ENCODE measurements around the gene HYI. TPM values are rescaled to one million over a fixed set of nuclear protein-coding genes. Genes with fewer than 3 reads are reported as not detected.
"Not testable (repeated sequence)": the region's sequence is repeated elsewhere in the genome, so short reads cannot be mapped to it uniquely, and the experiment has no call there.

Gene HYI, protein sequence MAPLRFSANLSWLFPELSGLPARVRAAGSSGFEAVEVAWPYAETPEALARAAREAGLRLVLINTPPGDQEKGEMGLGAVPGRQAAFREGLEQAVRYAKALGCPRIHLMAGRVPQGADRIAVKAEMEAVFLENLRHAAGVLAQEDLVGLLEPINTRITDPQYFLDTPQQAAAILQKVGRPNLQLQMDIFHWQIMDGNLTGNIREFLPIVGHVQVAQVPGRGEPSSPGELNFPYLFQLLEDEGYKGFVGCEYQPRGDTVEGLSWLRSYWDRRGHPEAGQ
- 21.0 TPM for total RNA-seq

DNA sequence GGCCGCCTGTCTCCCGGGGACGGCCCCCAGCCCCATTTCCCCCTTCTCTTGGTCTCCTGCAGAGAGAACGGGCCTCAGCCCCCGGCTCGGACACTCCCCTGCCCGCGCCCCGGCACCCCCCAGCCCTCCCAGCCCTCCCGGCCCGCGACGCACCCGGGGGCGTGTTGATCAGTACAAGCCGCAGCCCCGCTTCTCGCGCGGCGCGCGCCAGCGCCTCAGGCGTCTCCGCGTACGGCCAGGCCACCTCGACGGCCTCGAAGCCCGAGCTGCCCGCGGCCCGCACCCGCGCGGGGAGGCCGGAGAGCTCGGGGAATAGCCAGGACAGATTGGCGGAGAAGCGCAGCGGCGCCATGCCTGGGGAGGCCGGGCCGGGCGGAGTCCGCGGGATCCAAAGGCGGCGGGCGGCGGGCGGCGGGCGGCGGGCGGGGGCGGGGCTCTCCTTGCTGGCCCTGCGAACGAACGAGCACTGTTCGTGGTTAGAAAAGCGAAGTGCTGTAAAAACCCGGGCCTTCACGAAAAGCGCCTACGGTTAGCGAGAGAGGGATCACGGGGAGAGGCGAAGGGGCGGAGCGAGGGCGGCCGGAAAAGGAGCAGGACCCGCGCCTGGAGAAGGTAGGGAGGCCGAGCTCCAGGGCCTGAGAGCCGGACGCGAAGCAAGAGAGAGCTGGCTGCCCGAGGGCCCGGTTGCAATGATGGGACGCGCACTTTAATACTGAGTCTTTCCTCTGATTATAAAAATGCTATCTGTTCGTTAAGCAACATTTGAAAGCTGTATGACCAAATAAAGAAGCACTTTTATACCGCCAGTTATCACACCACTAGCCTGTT lies at the start of gene HYI:
HYI (minus strand) TSS at position 490 of the 828 bp plus-strand sequence; CDS start at position 352, 138 bp downstream.
- DNase-seq (ENCODE audit: low read depth in 2 of 3, low spot score in 2 of 3): peak; percentile 37 to 87 (median 83)

DNA sequence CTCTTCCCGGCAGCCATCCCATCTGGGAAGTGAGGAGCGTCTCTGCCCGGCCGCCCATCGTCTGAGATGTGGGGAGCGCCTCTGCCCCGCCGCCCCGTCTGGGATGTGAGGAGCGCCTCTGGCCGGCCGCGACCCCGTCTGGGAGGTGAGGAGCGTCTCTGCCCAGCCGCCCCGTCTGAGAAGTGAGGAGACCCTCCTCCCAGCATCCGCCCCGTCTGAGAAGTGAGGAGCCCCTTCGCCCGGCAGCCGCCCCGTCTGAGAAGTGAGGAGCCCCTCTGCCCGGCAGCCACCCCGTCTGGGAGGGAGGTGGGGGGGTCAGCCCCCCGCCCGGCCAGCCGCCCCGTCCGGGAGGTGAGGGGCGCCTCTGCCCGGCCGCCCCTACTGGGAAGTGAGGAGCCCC lies 48.1 kb upstream of the HYI start:
- not testable (repeated sequence) for DNase-seq (ENCODE audit: low read depth in 2 of 3, low spot score in 2 of 3)

DNA sequence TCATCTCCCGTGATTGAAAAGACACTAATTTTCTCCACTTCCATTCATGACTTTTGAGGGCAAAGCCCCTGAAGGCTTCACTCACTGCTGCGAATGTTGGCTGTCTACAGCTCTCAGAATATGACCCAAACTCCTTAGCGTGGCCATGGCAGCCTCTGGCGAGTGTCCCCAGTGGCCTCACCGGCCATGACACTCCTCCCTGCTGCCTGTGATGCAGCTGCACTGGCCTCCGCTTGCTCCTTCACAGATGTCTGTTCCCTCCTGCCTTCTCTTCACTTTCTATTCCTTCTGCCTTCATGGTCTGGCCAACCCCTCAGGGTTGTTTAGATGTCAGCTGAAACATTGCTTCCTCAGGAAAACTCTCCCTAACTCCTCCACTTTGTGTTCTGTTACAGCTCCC lies 46.2 kb upstream of the HYI start:
- no peak for DNase-seq (ENCODE audit: low read depth in 2 of 3, low spot score in 2 of 3)

DNA sequence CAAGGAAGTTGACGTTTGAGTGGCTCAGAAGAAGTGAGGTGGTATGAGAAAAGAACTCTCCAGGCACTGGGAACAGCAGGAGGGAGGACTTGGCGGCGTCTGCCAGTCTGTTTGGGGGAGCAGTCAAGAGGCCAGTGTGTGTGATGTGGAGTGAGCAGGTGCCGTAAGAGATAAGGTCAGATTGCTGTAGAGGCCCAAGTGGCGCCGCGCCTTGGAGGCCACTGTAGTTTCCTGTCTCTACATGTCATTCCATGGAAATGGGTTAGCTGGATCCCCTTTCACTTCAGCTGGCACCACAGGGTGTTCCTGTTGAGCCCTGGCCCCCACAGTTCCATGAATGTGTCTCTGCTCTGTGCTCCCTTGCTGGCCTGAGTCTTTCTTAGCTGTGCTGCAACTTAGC lies 41.5 kb upstream of the HYI start:
- DNase-seq (ENCODE audit: low read depth in 2 of 3, low spot score in 2 of 3): no peak

DNA sequence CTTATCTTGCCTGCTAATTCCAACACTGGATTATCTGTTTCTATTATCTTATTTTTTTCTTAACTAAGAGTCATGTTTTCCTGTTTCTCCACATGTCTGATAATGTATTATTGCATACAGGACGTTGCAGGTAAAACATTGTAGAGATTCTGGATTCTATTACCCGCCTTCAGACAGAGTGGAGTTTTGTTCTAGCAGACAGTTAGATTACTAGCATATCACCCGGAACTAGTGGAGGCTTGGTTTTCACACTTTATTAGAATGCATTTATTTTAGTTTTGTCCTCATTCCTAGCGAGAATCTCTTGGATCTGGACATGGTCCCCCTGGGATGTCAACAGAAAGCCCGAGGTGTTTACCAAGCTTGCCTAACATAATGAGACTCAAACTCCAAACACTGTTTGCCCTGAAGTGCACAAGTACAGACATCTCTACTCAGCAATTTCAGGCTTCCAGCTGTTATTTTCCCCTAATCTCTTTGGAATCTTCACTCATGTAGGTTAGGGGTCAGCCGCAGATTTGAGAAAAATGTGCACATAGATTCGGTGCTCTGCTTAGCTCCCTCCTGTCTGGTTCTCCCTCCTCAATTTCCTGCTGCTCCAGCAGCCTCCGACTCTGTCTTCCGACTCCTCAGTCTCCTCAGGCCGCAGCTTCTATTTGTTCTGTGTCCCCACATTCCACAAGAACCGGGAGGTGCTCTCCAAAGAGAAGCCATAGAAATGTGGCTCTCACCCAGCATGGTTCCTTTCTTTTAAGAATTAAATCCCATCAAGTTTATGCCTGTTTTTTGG lies 40.1 kb upstream of the HYI start:
- DNase-seq (ENCODE audit: low read depth in 2 of 3, low spot score in 2 of 3): no peak

DNA sequence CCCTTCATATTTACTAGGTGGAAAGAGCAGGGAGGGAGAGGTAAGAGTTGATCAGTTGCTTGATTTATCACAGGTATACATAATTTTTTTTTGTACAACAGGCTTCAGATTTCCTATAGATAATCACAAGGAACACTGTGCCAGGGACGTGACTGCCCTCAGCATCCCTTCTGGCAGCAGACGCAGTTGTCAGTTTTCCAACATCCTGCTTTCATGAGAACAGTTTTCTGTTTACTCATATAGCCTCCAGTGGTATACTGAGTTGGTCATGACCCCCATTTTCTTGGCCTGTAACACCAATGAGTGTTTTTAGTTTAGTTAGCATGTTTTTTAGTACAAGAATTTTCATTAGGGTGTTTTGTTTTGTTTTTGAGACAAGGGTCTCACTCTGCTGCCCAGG lies 39.1 kb upstream of the HYI start:
- DNase-seq (ENCODE audit: low read depth in 2 of 3, low spot score in 2 of 3): no peak

DNA sequence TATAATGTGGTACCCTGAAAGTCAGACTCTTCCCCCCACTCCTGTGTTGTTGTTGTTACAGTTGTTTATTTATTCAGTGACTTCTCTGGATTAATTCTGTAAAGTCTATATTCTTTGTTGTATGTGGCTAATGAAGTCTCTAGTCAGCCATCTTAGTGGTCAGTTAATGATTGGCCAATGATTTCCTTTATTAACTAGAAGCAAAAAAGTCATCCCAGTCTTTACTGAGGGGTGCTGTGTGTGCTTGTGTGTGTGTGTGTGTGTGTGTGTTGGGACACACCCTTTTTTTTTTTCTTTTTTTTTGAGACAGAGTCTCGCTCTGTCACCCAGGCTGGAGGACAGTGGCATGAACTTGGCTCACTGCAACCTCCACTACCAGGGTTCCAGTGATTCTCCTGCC lies 37.3 kb upstream of the HYI start:
- DNase-seq (ENCODE audit: low read depth in 2 of 3, low spot score in 2 of 3): no peak

DNA sequence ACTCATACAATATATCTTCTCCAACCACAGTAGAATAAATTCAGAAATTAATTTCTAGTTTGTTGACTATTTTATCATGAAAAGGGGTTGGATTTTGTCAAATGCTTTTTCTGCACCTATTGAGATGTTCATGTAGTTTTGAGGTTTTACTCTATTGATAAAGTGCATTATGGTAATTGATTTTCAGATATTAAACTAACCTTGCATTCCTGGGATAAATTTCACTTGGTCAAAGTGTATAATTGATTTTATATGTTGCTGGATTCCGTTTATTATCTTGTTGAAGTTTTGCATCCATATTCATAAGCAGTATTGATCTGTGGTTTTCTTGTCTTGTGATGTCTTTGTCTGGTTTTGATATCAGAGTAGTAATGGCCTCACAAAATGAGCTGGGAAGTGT lies 34.4 kb upstream of the HYI start:
- no peak for DNase-seq (ENCODE audit: low read depth in 2 of 3, low spot score in 2 of 3)

DNA sequence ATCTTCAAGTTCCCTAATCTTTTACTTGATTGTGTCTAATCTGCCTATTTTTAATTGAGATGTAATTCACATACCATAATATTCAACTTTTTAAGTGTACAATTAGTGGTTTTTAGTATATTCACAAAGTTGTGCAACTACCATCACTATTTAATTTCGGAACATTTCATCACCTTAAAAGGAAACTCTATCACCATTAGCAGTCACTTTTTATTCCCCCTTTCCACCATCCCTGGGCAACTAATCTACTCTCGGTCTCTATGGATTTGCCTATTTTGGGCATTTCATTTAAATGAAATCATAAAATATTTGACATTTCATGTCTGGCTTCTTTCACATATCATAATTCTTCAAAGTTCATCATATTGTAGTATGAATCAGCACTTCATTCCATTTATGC lies 30.6 kb upstream of the HYI start:
- DNase-seq (ENCODE audit: low read depth in 2 of 3, low spot score in 2 of 3): no peak

DNA sequence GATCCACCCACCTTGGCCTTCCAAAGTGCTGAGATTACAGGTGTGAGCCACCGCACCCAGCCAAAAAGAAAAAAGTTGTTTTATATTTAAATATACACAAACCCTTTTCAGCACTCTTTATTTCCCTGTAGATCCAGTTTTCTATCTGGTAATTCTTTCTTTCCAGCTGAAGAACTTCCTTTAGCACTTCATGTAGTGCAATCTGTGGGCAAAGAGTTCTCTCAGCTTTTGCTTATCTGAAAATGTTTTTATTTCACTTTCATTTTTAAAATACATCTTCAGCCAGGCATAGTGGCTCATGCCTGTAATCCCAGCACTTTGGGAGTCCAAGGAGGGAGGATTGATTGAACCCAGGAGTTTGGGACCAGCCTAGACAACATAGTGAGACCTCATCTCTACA lies 28.5 kb upstream of the HYI start:
- DNase-seq (ENCODE audit: low read depth in 2 of 3, low spot score in 2 of 3): no peak

DNA sequence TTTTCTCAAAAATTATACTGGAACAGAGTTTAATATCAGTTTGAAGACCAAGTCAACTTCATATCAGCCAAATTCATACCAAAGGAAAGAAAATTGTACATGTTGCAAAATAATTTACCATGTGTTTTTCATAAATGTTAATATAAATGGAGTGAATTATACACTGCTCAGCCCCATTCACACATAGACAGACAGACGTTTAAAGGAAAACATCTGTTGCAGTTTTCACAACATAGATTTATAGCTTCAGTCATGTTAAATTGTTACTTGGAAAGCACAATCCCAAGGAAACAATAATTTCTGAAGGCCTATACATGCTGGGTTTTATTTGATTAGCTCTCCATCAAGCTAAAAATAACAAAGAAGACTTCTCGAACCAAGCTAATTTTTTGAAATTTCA lies 27.8 kb upstream of the HYI start:
- DNase-seq (ENCODE audit: low read depth in 2 of 3, low spot score in 2 of 3): no peak

DNA sequence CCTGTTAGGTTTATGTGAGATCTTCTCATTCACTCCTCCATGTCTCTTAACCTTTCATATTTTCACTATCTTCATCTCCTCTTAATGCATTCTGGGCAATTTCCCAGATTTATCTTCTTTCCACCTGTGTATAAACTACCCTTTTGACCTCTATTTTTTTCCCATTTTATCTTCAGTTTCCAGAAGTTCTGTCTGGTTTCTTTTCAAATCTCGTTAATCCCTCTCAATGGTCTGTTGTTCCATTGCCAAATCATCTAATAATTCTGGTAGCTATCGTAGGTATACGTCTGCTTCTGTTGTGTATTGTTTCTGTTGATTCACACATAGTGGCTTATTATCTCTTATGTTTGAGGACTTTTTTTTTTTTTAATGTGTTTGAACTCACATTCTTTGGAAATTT lies 25.7 kb upstream of the HYI start:
- no peak for DNase-seq (ENCODE audit: low read depth in 2 of 3, low spot score in 2 of 3)

DNA sequence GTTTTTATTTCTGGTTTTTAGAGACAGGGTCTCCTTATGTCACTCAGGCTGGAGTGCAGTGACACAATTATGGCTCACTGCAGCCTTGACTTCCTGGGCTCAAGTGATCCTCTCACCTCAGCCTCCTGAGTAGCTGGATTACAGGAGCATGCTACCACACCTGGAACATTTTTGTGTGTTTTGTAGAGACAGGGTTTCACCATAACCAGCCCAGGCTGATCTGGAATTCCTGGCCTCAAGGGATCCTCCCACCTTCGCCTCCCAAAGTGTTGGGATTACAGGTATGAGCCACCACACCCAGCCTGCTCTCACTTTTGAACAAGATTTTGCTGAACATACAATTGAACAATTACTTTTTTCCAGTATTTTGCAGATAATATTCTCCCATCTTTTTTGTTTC lies 24.0 kb upstream of the HYI start:
- no peak for DNase-seq (ENCODE audit: low read depth in 2 of 3, low spot score in 2 of 3)

DNA sequence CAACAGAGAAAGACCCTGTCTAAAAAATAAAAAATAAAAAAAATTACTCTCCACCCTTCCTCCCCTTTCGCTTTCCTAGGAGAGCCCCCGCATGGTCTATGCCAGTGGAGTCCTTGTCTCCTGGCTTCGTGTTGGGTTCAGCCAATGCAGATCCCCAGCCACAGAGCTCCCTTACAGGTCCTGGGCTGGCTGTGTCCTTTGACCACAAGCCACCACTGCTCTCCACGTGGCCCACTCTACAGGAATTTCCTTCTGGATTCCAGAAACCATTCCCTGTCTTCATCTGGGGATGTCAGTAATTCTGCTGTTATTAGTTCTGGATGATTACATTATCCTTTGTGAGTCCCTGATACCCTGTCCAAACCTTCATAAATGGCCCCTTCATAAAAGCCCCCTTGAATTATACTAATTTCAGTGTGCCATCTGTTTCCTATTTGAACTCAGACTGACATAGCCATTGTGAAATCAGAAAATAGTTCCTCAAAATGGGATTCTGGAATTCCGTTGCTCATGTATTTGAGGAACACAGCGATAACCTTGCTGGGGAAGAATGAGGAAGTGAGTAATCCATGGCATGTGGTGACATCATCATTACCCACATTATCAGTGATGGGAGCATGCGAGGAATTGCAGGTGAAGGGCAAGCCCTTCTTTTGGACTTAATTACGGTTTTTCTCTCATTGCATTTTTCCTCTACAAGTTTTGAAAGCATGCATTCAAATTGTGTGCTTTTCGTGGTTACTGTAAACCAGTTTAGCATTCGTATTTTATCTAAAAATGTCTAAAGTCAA lies 22.1 kb upstream of the HYI start:
- DNase-seq (ENCODE audit: low read depth in 2 of 3, low spot score in 2 of 3): not testable (repeated sequence)

DNA sequence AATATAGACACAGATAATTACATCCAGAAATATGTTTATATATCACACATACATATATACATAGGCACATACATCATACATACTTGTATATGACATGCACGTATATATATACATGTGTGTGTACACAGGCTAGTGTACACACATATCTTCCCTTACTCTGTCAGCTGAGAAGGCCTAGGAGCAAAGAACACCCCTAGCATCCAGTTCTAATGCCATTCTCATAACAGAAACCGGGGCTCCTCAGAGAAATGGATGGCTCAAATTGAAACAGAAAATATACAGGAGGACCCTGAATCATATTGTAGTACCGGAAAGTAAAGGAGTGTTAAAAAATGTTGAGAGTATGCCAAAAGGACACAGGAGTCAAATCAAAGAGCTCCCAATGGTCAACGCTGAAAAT lies 19.7 kb upstream of the HYI start:
- no peak for DNase-seq (ENCODE audit: low read depth in 2 of 3, low spot score in 2 of 3)

DNA sequence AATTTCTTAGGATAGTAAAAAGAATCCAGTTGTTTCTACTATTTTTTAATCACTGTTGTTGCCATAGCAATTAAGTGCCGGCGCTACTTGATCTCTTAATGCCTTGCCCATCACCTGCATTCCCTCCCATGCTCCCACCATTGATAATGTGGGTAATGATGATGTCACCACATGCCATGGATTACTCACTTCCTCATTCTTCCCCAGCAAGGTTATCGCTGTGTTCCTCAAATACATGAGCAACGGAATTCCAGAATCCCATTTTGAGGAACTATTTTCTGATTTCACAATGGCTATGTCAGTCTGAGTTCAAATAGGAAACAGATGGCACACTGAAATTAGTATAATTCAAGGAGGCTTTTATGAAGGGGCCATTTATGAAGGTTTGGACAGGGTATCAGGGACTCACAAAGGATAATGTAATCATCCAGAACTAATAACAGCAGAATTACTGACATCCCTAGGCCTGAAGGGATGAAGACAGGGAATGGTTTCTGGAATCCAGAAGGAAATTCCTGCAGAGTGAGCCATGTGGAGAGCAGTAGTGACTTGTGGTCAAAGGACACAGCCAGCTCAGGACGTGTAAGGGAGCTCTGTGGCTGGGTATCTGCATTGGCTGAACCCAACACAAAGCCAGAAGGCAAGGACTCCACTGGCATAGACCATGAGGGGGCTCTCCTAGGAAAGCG lies 18.9 kb upstream of the HYI start:
- not testable (repeated sequence) for DNase-seq (ENCODE audit: low read depth in 2 of 3, low spot score in 2 of 3)

DNA sequence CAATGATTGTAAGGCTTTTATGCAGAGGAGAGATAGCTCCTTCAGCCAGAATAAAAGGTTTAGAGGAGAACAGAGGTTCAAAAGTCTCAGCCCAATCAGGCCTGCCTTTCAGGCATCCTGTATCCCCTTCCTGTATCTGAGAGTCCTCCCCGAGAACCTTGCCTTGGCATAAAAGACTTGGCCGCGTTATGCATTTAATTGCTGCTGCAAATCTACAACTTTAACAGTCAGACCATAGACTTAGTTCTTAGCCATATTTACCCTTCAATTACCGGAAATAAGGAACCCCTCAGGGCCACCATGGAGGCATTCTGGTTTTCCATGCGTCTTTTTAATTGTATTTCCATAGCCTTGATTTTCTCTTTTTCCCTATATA lies 18.3 kb upstream of the HYI start:
- DNase-seq (ENCODE audit: low read depth in 2 of 3, low spot score in 2 of 3): no peak

DNA sequence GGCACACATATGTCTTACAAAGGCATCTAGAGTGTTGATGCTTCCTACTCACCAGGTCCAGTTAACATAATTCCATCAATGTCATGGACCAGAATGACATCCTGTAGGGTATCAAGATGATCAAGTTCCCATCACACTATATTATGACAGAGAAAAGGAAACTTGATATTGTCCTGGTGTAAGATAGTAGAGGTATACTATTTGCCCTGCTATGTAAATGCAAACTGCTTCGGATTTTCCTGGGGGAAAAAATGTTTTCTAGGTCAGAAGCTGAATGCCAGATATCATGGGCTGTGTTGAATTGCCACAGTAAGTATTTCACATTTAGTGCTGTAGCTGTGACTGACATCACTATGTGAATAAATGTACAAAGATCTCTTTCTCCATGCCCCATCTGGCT lies 16.2 kb upstream of the HYI start:
- no peak for DNase-seq (ENCODE audit: low read depth in 2 of 3, low spot score in 2 of 3)

DNA sequence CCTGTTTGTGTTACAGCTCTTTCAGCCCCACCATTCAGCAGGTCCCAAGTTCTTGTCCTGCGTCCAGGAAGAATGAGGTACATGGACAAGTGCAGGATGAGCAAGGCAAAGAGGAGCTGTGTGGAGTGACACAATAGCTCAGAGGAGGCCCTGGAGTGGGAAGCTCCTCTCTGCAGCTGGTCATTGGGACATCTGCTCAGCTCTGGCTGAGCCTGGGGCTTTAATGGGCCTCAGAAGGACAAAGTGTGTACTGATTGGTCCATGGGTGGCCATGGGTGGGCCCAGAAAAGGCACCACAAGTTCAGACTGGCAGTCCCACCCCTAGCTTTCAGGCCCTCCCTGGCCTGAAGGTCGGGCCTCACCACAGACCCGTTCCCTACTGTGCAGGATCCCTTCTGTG lies 14.7 kb upstream of the HYI start:
- DNase-seq (ENCODE audit: low read depth in 2 of 3, low spot score in 2 of 3): no peak

DNA sequence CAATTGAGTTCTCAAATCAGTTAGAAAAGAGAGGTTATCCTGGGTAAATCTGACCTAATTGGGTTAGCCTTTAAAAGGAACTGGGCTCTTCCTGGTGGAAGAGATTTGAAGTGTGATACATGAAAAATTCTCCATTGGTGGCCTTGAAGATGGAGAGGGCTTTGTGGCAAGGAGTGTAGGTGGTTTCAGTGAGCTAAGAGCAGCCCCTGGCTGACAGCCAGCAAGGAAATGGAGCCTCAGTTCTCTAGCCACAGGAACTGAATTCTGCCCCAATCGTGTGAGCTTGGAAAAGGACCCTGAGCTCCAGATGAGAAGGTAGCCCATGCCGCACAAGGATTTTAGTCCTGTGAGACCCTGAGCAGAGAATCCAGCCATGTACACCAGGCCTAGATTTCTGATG lies 12.7 kb upstream of the HYI start:
- DNase-seq (ENCODE audit: low read depth in 2 of 3, low spot score in 2 of 3): peak in 1 of 3 donors; percentile 28
